GM18870 (cell line): ENCODE results near the gene DYNC2H1.
"Not testable (repeated sequence)": the region's sequence is repeated elsewhere in the genome, so short reads cannot be mapped to it uniquely, and the experiment has no call there.

ENCODE experiments used
- ATAC-seq: cut with Tn5 transposase; IDR thresholded peaks from one replicate; pipeline ENCODE4 v1.9.1; 2021; ENCODE audit warnings: moderate library complexity; ENCODE audit not compliant: unreplicated experiment

Gene DYNC2H1

DNA sequence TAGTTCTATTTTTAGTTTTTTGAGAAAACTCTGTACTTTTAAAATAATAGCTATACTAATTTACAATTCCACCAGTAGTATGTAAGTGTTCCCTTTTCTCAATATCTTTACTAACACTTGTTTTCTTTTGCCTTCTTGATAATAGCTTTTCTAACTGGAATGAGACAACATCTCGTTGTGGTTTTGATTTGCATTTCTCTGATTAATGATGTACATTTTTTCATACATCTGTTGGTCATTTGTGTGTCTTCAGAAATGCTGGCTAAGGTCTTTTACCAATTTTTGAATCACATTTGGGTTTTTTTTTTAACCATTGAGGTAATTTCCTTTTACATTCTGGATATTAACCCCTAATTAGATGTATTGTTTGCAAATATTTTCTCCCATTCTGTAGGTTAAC, 258.9 kb downstream of the DYNC2H1 start:
- ATAC-seq: no peak

DNA sequence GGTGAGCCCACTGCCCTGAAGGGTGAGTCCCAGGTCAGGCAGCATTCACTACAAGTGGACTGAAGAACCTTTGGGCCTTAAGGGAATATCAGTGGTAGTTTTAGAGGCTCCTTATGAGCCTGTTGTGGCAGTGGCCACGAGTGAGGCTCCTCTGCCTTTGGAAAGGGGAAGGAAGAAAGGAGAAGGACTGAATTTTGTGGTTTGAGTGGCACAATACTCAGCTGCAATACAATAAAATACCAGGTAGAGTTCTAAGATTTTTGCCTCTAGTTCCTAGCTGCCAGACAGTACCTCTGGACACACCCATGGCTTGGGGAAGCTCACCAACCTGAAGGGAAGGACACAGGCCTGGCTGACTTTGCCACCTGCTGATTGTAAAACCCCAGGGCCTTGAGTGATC, 260.9 kb downstream of the DYNC2H1 start:
- ATAC-seq: no peak

DNA sequence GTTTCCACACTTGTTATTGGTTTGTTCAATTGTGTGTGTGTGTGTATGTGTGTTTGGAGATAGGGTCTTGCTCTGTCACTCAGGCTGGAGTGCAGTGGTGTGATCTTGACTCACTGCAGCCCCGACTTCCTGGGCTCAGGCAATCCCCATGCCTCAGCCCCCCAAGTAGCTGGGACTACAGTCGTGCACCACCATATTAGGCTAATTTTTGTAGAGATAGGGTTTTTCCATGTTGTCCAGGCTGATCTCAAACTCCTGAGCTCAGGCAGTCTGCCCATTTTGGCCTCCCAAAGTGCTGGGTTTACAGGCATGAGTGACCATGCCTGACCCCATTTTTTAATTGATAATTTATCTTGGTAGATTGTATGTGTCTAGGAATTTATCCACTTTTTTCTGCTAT, 263.7 kb downstream of the DYNC2H1 start:
- ATAC-seq: no peak

DNA sequence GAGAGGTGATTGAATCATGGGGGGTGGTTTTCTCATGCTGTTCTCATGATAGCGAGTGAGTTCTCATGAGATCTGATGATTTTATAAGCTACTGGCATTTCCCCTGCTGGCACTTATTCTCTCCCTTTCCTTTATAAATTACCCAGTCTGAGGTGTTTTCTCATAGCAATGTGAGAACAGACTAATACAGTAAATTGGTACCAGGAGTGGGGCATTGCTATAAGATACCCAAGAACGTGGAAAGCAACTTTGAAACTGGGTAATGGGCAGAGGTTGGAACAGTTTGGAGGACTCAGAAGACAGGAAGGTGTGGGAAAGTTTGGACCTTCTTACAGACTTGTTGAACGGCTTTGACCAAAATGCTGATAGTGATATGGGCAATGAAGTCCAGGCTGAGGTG, 265.0 kb downstream of the DYNC2H1 start:
- not testable (repeated sequence) for ATAC-seq

DNA sequence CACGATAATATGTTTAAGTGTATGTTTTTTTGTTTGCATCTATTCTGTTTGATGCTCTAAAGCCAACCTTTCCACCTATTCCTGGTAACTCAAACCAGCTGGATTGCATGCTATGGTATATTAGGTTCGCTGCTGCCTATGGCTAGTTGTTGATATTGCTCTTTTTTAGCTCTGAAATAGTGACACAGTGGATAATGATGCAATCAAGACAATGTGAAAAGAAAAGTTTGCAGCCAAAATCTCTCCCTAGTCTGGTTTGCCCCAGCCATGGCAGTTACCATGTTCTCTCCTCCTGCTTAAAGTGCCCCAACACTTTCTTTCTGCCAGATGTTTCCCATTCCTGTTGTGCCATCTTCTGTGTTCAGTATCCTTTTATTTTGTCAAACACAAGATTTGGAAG, 269.7 kb downstream of the DYNC2H1 start:
- no peak for ATAC-seq

DNA sequence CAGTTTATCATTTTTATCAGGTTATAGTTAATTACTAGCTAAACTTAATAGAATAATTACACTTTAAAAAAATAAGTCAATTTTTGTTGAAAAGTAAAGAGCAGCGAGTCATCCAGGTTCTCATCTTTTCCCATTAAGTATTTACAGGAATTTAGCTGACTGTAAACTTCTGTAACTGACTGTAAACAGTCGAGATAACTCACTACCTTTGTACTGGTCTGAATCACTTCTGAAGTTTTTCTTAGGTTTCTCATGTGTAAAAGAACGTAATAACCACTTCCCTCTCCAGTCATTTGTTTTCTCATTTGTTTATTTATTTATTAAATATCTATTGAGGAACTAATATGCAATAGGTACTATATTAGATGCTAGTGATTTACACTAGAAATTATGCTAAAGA, 270.8 kb downstream of the DYNC2H1 start:
- no peak for ATAC-seq

DNA sequence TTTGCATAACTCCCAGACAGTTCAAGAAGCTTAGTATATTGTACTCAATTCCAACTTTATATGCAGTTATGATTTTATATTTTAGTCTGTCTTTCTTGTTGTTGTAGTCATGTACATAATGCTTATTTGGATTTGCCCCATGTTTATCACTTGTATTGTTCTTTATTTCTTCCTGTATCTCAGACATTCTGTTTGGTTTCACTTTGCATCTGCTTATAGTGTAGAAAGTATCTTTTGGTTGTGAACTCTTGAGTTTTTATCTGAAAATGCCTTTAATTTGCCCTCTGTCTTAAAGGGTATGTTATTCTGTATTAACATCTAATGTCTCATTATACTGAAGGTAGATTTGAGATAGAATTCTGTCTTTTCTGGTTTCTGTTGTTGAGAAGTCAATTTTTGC, 275.4 kb downstream of the DYNC2H1 start:
- no peak for ATAC-seq

DNA sequence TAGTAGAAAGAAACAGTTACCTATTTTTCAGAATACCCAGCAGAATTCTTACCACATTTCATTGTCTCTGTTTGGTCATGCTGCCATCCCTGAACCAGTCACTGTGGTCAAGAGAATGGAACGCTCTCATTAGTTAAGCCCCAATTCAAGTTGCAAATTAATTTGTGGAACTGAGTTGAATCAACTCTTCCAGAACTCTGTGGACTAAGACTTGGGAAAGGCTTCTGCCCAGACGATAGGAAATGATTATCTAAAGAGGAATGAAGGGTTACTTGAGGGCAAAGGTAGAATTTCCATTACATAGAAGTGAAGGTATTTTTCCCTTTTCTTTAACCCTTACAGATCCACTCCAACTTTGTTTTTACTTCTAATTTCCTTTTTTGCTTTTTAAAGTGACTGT, 286.4 kb downstream of the DYNC2H1 start:
- no peak for ATAC-seq

DNA sequence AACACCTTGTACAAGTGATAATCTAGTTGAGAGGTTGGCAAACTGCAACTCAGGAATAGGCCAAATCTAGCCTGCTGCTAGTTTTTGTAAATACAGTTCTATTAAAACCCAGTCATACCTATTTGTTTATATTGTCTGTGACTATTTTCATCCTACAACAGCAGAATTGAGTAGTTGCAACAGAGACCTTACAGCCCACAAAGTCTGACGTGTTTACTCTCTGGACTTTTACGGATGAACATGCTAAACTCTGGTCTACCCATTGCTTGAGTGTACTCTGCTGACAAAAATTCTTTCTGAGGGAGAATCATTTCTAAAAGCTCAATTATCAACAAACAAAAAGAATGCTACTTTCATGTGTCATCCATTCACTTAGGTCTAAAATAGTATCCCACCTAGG, 287.0 kb downstream of the DYNC2H1 start:
- ATAC-seq: no peak

DNA sequence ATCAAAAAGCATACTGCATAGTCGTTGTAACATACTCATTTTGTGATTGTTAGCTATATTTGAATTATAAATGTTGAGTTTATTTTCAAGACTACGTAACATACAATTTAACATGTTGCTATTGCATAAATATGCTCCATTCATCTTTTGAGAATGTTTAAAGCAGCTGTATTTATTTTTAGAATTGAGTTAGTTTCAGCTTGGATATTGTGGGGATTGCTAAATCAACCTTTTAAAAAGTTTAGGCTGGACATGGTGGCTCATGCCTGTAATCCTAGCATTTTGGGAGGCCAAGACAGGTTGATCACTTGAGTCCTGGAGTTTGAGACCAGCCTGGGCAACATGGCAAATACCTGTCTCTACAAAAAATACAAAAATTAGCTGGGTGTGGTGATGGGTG, 288.1 kb downstream of the DYNC2H1 start:
- ATAC-seq: no peak

DNA sequence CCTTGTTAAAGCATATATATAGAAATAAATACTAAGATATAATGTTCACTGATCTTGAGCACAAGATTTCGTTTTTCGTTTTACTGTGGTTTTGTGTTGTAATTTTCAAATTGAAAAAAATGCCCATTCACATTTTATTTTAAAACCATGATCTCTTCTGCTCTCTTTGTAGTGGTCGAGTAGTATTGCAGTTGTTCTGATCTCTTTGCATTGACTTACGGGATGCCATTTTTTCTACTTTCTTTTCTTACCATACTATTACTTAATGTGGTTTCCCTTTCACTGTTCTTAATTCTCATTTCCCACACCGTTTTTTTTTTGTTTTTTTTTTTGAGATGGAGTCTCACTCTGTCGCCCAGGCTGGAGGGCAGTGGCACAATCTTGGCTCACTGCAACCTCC, 289.6 kb downstream of the DYNC2H1 start:
- ATAC-seq: no peak

DNA sequence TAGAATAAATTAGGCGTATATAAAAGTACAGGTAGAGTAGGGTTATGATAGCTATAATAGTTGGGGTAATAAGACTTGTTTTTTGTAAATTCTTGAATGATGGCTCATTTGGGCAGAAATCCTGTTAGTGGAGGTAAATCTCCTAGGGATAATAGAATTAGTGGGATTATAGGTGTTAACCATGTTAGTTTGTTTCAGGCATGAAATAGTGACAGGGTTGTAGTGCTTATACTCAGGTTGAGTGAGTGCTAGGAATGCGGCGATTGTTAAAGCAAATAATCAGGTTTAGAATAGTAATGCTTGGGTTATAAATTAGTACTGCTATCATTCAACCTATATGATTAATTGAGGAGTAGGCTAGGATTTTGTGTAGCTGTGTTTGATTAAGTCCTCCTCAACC, 297.1 kb downstream of the DYNC2H1 start:
- ATAC-seq: no peak

DNA sequence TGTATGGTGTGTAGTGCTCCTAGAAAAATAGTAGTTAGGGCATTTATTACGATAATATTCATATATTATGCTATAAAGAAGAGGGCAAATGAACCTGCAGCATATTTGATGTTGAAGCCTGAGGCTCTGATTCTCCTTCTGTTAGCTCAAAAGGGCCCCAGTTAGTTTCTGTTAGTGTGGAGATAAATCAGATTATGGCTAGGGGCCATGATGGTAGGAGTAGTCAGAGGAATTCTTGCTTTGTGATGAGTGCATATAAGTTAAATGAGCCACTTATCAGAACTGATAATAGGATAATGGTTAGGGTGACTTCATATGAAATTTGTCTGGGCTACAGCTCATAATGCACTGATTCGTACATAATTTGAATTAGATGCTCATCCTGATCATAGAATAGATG, 298.4 kb downstream of the DYNC2H1 start:
- no peak for ATAC-seq

DNA sequence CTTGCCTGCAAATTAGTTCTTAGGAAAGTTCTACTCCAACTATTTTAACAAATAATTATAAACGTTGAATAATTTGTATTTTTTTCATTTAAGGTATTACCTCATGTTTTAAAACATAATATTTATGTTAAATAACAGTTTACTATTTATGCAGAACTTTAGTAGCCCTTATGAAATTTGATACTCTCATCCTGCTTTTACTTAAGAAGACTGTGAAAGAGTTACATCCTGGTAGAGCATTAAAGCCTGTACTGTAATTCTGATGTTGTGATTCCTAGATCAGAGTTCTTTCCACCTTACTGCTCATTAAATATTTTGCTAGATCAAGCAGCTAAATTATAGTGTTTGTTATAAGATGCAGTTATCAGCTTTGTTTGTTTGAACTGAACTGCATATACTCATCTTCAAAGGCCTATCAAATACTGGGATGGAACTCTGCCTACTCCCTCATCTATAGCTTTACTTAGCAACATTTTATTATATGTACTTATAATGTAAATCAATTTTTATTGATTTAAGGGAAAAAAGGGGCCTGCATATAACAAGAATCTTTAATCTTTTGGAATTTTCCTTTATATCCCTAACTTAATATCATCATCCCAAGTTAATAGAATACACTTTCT, 304.2 kb downstream of the DYNC2H1 start:
- ATAC-seq: no peak

DNA sequence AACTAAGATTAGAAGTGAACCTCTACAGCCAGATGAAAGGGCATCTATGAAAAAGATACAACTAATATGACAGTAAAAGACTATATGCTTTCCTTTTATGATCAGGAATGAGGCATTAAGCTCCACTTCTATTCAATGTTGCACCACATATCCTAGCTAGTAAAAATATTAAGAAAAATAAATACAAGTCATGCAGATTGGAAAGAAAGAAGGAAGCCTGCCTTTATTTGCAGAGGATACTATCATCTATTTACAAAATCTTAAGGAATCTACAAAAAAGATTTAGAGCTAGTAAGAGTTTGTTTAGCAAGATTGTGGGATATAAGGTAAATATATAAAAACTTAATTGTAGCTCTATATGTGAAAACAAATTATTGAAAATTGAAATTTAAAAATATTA, 308.8 kb downstream of the DYNC2H1 start:
- no peak for ATAC-seq

DNA sequence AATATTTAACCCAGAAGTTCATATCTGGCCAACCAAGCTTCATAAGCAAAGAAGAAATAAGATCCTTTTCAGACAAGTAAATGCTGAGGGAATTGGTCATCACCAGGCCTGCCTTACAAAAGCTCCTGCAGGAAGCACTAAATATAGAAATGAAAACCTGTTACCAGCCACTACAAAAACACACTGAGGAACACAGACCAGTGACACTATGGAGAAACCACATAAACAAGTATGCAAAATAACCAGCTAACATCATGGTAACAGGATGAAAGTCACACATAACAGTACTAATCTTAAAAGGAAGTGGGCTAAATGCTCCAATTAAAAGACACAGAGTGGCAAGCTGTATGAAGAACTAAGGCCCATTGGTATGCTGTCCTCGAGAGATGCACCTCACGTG, 311.4 kb downstream of the DYNC2H1 start:
- ATAC-seq: no peak

DNA sequence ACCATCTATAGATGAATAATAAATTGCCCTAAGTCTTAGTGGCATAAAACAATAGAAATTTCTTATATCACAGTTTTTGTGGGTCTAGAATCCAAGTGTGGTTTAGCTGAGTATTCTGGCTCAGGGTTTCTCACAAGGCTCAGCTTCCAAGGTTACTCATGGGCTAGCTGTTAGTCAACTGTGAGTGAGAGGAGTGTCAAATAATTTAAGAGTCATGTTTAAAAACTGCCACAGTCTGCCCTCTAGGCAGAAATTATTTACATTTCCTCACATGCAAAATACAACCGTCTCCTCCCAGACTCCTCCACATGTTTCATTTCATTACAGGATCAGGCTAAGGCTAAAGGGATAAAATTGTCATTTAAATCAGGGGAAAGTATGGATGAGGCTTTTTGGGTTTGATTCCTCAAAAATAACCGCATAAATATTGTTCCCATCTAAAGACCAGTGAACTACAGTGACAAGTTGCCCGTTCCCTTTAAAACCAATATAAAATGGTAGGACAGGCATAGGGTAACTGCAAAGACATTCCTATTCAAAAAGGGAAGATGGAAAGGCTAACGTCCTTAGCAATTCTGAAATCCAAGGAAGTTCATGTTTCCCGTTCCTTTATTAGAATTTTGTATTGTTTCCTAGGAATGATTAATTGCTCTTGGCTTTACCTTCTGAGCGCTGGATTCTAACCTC, 324.3 kb downstream of the DYNC2H1 start:
- no peak for ATAC-seq

DNA sequence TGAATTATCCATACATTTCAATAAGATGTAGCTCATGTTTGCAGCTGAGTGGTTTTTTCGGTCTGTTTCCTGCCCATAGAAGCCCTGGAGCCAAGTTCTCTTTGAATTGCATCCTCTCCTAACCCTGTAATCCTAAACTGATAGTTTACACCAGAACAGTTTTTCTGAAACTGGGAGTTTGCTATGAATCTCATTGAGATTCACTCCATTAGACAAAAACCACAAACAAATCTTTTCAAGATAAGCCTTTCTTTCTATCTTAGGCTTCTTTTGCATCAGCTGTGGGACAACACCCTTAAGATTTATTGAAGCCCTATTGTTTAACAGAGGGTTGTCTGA, 324.8 kb downstream of the DYNC2H1 start:
- ATAC-seq: no peak

DNA sequence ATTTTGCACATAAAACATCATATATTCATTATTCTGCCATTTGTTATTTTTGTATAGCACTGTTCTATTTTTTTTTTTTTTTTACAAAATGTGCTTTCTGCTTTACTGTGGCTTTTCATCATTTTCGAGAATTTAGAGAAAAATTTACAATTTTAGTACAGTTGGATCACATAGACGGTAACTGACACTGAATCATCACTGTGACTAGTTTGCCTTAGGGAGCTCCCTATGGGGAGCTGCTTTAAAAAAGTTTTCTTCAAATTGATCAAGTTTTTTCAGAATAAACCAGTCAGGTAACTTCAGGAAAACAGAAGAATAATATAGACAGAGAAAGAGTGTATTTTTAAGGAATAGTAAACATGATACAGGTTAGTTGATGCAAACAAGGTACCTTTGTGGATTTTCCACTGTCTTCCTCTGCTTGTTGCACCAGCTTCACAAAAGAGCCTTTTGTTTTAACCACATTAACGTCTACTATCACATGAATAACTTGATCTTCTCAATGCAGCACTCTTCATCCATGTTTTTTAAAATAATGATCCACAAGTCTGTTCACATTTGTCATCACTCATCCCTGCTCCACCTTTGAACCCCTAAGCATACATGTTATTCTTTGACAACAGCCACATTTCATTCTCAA, 327.0 kb downstream of the DYNC2H1 start:
- ATAC-seq: no peak

DNA sequence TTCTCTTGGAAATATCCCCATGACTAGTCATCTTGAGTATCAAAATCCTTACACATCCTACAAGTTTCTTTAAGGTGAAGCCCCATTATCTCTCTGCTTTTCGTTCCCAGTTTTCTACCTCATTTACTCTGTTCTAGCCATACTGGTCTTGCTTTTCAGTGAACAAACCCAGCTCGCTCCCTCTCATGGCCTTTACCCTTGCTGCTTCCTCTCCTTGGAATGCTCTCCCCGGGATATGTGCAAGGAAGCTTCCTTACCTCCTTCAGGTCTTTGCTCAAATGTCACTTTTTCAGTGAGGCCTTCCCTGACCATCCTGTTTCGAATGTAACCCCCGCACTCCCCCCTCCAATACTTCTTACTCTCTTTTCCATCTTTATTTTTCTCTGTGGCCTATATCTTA, 331.8 kb downstream of the DYNC2H1 start:
- no peak for ATAC-seq

DNA sequence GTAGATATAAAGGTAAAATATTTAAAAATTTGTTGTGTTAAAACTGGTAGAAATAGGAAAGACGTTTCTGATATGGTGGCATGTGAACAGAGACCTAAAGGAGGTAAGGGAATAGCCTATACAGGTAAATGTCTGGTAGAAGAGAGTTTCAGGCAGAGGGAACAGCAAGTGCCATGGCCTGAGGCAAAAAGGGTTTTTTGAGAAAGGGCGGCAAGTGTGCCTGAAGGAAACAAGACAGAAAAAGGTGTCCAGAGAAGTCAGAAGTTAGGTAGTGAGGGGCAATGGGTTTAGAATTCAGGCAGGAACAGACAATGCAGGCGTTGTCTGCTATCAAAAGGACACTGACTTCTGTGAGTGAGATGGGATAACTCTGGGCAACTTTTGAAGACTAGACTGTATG, 339.7 kb downstream of the DYNC2H1 start:
- no peak for ATAC-seq

DNA sequence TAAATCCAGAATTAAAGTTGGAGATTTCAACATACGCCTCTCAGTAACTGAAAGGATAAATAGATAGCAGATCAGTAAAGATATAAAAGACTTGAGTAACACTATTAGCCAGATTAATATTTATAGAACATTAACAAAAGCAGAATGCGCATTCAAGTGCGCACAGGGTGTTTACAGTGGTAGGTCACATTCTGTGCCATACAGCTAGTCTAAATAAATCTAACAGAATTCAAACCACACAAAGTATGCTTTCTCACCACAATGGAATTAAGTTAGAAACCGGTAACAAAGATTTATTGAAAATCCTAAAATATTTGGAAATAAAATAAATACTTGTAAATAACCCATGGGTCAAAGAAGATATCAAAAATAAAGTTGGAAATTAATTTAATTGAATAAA, 341.0 kb downstream of the DYNC2H1 start:
- no peak for ATAC-seq

DNA sequence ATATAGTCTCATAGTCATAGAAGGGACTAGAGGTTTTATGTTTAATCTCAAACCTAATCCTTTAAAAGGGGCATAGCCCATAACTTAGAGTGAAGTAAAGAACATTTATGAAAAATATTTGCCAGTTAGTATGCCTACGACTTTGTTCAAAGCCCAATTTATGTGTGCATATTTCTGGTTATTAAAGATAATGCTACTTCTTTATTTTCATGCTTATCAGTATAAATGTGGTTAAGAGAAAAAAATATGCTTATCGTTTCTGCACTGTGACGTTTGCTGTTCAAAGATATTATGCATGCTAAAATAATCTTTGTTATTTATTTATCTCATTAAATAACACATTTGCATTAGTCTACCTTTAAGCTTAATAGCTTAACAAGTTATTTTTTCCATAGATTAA, 343.9 kb downstream of the DYNC2H1 start:
- ATAC-seq: no peak
